T-helper 22 cell (primary cell): ENCODE data around the gene PRRX1.

Experiments used
- DNase-seq: peaks from one replicate; pipeline ENCODE4 v3.0.0-alpha.2; 2020; ENCODE audit warnings: low read depth

Gene PRRX1

DNA sequence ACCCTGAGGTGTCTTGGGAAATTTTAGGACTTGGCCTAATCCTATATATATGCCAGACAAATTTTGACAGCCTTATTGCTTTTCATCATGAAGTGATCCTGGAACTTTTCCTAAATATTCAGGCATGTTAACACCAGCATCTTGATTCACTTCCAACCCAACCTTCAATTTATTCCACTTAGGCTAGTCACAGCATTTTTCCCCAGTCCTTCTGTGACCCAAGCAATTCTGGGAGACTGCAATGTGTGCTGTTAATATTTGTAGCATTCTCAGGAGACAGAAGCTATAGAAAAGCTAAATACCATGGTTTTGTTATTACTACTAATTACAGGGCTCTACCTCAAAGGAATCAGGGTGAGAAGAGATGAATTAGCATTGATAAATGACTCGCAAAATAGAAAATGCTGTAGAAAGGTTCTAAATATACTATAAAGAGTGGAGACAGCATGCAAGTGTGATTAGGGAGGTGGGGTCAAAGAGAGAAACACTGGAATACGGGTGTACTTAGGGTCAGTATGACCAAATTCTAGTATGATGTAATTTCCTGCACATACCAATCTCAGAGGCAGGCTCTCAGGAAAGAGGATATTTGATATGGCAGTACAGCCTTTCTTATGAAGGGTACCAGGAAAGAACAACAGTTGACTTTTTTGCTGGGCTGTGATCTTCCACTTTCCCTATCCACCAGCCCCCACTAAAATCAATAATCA, 29.1 kb downstream of the PRRX1 start:
- DNase-seq: no peak

DNA sequence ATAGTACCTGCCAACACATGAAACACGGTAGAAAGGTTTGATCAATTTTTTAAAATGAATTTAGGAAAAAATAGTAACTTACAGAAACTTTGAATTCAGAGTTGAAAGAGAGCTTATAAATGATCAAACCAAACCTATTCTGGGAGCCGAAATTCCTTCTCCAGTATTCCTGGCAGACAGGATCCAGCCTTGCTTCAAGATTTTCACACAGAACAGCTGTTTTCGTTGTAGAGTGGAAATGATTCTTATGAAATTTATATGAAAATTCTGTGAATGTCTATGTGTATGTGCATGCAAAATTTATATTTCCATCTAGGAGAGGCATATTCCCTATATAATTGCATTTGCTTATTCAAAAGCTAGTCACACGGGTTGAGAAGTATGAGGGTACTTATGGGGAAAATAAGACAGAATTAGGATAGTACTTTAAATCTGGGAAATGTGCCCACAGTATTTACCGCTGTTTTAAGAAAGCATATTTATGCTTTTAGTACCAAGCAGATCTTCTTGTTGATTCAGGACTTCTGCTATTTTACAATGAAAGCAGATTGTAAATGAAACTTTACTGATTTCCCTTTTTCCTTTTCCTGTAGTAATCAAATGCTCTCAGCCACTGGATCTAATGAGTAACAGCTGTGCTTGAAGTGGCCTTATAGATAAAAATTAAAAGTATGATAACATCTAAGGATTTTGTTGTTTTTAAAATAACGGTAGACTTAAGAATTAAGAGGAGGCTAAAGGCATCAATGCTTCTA, 30.4 kb downstream of the PRRX1 start:
- no peak for DNase-seq

DNA sequence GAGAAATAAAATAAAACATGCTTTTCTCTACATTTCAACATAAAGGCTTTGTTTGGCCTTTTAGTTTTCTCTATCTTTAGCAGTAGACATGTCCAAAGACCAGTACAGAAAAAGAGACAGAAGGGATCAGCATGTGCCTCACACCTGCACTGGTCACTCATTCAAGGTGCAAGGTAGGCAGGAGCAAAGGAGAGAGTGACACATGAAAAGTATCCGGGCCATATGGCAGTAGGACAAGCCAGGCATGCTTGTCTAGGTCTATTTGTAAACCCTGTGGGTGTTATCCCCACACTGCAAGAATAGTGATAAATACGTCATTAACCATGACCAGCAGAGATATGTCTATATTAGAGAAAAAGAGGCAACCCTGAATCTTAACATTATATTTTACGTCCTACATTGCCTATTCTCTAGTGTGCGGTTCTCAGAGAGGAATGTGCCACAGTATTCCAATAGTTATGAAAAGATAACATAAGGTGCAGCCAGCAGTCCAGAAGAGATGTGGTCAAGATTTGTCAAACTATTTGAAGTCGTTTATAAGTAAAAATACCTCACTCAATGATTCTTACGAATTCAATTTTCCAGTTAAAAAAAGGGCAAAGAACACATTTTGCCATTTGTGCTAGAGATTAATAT, 32.1 kb downstream of the PRRX1 start:
- no peak for DNase-seq

DNA sequence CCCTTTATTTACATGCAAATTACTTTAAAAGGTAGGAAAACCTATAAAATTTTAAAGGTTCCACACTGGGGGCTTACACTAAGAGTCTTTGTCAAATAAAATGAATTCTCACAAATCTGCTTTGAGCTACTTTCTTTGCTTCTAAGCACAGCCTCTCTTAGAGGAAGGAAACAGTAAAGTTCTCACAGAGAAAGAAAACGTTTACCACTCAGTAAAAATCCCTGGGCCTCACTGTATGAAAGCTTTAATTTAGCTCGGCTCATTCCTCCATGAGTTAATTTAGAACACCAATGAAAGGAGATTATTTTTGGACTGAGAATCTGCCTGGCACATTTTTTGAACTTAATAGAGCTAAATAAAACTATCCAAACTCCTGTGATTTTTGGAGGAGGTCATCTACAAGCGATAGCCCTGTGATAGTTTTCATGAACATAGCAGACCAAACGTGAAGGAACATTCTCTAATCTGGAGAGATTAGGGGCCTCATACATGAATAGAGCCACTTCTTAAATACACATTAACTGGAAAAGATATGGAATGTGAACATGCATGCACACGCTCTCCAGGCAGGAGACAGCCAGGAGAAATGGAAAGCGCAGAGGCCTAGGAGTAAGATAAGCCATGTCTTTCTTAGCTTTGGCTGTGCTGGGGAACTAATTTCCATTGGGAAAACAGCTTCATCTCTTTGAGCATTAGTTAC, 32.8 kb downstream of the PRRX1 start:
- no peak for DNase-seq

GRCh38 chr1:170697316-170697715, 33.4 kb downstream of the PRRX1 start:
- DNase-seq: no peak

DNA sequence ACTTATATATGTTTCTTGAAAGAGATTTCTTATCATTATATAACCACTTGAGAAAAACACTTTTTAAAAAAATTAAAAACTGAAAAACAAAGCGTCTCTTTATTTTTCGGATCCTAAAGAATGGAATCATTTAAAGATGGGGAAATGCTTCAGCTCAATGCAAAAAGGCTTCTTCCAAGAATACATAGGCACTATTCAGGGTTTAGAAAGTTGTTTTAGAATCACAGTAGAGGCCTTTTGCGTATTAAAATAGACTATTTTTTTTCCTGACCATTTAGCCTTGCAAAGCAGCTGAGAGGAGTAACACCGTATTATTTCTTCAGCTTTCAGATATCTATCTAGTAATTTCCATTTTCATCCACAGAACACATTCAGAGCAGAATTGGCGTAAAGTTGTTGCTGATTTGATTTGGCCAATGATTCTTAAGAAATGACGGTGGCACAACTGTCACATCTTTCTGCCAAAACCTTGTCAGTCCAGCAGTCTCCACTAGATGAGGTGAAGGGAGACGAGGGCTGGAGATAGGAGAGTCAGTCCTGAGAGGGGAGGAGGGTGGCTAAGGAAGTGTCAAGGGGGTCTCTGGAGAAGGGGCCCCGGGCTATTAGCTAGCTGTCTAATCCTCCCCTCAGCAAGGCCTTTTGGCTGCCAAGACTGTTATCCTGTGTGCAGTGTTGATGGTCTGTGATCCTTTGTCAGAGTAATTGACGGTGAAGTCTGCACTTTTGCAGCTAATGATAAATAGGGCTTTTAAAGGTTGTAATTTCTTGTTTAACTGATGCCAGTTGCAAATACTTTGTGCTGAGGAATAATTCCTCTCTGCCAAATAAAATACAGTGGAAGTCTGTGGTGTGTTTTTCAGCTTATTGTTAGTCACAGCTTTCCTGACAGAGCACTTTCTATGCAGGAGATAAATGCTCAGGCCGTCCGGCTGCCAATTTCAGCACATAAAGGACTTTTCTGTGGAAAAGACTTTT, 34.7 kb downstream of the PRRX1 start:
- no peak for DNase-seq

GRCh38 chr1:170699696-170700095, 35.8 kb downstream of the PRRX1 start:
- no peak for DNase-seq

- DNase-seq: no peak
Observed at GRCh38 chr1:170700842-170701615, 37.1 kb downstream of the PRRX1 start.

GRCh38 chr1:170701962-170702361, 38.0 kb downstream of the PRRX1 start:
- no peak for DNase-seq

DNA sequence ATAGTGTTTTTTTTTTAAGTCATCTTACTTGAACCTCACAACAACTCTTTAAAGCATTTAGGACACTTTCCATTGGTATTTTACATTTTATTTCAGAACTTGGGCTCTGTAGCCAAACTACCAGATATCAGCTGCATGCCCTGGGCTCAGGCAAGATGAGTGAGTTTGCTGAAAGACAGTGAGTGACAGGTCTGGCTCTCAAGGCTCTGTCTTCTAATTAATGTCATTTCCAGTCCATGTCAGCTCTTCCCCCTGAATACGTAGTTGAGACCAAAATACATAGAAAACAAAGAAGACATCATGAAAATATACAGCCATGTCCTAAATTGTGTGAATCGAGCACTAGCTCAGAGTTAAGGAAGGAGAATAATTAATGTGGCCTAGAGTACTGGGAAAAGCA, 39.7 kb downstream of the PRRX1 start:
- DNase-seq: no peak

- no peak for DNase-seq
Observed at GRCh38 chr1:170704256-170704655, 40.3 kb downstream of the PRRX1 start.

DNA sequence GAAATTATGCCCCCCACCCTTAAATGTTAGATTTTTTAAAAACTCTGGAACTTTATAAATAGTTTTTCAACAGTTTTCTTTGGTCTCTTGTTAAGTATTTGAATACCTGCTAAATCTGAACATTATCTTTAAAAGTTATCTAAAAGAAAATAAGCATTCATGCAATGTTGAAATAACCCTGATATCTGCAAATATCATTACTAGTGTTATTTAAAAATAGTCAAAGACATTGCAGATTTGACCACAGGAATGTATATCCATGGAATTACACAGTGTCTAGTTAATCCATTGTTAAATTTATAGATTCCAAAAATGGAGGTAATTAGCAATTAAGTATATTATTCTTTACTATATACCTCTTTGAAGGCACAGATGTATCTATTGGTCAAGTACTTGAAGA, 42.0 kb downstream of the PRRX1 start:
- no peak for DNase-seq

- DNase-seq: no peak
Observed at GRCh38 chr1:170707117-170707516, 43.2 kb downstream of the PRRX1 start.

GRCh38 chr1:170707959-170708655, 44.2 kb downstream of the PRRX1 start:
- no peak for DNase-seq

DNA sequence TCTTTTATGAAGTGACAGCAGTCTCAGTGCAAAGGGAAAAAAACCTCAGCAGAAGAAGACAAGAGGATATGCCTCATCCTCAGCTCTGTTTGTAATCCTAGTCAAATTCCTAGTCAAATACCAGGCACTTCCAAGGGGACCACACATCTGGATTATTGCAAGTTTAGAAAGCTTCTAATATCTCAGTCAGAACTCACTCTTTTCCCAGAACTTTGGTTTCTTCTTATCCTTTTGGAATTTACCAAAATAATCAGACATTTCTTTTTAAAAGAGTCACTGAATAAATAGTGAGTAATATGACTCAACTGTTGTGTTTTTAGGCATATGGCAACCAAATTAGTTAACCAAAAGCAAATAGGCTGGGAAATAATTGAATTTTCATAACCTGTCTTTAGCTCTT, 47.8 kb downstream of the PRRX1 start:
- no peak for DNase-seq

DNA sequence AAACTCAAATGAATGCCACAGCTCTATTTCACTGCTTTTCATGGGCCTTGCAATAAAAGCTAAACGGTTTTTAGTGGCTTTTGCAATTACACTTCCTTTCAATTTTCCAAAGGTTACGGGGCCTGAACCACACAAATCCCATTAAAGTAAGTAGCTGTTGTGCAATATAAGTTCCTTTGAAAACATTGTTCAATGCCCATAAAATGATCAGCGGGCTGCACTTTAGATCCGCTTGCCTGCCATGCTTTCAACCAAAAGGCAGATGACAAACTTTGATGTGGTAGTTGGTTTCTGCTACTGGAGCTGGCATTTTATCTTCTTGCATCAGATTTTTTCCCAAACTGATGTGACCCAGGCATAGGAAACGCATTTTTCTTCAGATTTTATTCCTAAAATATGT, 50.2 kb downstream of the PRRX1 start:
- DNase-seq: no peak

- no peak for DNase-seq
Observed at GRCh38 chr1:170714938-170715337, 51.0 kb downstream of the PRRX1 start.

DNA sequence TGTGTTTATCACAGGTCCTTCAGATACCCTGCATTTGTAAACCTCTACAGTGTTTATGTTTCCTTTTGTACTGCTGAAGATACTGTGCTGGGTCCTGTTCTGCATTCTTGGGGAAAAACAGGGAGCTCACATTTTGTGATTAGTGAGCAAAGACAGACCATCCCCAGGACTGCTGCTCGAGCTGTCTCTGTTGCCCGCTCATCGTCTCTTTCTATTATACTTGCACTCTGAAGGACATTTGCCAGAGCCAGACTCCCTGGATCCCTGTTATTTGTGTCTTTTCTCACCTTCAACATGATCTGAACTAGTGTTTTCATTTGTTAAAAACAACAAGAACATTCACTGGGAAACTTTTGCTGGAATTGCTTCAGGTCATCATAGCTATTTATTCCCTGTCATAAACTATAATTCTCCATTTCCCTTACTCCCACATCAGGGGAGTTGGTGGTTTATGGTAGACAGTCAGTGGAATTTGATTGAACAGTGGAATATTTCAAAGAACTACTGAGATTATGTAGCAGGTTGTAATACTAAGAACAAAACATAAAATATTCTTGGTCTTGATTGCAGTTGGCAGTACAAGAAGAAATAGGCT, 53.0 kb downstream of the PRRX1 start:
- no peak for DNase-seq

DNA sequence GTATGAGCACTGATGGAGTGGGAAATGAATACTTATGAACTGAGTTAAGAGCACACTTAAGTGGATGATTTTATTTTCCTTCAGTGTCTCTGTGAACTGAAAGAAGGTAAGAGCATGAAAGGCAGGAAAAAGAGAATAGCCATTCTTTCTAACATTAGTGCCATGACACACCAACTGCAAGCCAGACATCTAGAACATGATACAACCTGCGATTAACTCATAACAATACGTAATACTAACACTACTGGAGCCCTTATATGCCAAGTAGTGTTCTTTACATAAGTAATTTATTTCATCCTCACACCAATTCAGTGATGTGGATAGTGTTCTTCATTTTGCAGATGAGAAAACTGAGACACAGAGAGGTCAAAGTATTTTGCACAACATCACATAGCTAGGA, 56.7 kb downstream of the PRRX1 start:
- DNase-seq: no peak

DNA sequence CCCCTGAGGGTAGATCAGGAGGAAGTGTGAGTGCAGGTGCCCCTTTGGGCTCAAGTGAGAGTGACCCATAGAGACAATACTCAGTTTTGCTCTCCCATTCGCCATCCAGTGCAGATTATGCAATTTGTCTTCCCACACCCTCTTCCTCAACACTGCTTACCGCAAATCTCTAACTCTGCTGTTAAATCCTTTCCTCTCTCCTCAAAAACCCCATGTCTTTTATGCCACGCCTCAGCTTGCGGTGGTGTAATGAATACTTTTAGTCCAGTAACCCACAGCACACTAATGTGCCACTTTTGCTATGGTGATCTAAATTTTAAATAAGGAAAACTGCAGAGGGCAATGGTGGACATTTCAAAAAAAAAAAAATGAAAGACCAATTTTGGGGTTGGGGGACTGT, 57.7 kb downstream of the PRRX1 start:
- no peak for DNase-seq
